ENCODE results near the gene TIAM2. TPM values are rescaled to one million over a fixed set of nuclear protein-coding genes. Genes with fewer than 3 reads are reported as not detected.

Gene TIAM2
- total RNA-seq, 1 experiment from 2014 or later = 11.3 TPM

DNA sequence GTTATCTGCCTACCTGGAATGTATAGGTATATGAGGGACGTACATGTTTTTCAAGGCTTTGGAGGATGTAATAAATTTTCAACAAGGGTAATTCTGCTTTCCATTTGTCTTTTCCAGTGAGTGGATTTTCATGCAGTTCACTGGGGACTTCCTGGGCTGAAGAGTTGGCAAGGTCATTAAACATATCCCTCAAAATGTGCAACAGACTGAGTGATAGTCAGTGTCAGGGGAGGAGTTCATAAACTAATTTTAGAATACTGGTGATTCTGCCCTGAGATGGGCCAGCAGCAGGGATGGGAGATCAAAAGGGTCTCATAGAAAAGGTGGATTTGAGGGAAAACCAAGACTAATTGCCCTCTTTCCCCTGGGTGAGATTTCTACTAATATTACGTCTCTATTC, 146.4 kb downstream of the TIAM2 start:
- in situ Hi-C loops (cut with HindIII; ENCODE audit: low pct_unique_long_range_greater_than_20kb, low sequenced_read_pairs) = no loop called here
- DNase-seq (ENCODE audit: low read depth) = no peak

DNA sequence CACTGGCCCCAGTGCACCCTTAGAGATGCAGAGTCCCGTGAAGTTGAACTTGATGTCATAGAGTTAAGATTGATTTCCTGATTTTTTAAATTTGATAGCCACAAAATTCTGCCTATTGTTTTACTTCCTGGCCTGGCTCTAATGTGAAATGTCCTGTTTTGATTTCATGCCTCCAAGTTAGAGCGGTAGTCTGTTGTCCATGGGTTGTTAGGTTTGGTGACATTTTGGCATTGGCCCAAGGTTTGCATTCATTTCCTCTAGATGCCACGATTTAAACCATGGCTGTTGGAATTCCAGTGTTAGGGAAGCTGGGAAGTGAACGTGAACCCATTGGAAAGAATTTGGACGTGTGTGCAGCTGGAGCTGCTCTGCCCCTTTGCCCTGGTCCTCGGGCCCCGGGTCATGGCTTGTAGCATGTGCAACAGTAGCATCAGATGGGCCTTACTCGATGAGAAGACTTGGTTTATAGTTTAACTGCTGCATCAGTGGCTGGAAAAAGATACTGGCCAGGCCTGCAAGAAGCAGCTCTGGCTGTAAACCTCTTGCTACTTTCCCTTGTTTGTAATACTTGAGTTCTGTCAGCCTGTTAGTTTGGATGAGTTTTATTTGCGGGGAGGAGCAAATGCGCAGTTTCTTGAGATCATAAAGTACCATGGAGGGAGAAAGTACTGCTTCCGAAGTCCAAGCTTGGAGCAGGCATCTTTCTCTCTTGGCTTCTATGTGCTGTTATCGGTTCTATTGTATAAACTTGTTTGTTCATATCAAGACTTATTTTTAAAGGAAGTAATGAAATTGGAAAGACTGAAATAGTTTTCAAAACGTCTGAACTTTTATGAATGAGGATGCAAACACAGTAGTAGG, 147.3 kb downstream of the TIAM2 start:
- in situ Hi-C loops (cut with HindIII; ENCODE audit: low pct_unique_long_range_greater_than_20kb, low sequenced_read_pairs) = no loop called here

DNA sequence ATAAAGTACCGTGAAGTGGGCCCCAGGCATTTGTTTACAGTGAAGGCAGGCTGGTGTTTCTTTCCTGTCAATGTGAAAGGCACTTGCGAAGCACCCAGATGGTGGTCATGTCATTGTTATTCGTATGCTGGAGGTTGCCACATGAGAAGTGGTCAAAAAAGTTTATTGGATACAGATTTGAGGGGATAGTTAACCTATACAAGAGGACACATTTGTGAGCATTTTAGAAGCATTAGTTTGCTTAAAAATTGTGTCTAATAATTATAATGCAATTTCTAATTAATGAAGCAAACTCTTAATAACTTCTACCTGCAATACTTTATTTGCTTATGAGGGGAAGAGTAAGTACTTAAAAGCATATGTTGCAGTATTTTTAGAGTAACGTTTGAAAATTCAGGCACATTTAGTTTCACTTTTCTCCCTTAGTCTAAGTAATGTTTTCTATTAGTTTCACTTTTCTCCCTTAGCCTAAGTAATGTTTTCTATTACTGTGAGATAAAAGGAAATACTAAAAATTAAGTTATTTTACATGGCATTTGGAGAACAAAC, 148.0 kb downstream of the TIAM2 start:
- no peak for DNase-seq (ENCODE audit: low read depth)
- in situ Hi-C loops (cut with HindIII; ENCODE audit: low pct_unique_long_range_greater_than_20kb, low sequenced_read_pairs) = no loop called here

More for the DNA sequence above, 147.3 kb downstream of the TIAM2 start:
- DNase-seq (ENCODE audit: low read depth) = peak; percentile 23

DNA sequence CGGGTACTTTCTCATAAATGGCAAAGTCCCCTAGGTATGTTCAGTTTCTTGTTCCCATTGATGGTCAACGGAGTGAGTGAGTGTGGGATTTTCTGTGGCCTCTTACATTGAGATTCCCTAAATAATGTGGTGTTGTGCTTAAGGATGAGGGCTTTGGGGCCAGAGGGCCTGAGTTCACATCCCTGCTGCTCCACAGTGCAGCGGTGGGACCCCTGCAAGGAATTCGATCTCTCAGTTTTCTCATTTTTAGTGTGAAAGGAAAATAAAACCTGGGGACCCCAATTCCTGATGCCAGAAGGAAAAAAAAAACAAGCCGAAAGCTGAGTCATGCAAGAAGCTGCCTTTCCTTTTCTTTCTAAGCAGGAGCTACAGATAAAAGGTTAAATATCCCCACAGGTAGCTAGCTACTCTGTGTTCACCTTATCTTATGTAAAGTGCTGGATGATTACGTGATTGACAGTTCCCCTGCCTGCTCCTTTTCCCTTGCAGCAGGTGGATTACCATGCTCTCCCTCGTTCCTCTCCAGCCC, 148.5 kb downstream of the TIAM2 start:
- DNase-seq (ENCODE audit: low read depth) = no peak
- in situ Hi-C loops (cut with HindIII; ENCODE audit: low pct_unique_long_range_greater_than_20kb, low sequenced_read_pairs) = no loop called here

DNA sequence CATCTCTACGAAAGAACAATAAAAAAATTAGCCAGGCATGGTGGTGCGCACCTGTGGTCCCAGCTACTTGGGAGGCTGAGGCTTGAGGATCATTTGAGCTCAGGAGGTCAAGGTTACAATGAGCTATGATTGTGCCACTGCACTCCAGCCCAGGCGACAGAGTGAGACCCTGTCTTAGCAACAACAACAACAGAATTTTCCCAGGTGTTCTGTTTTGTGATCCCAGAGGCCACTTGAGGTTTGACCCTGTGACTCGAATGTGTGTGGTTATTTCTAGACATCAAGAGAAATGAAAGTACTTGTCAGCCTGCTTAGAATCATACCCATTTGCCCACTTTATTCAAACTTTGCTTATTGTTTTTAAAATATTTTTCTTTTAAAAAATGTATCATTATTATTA, 151.1 kb downstream of the TIAM2 start:
- in situ Hi-C loops (cut with HindIII; ENCODE audit: low pct_unique_long_range_greater_than_20kb, low sequenced_read_pairs) = no loop called here
- DNase-seq (ENCODE audit: low read depth) = no peak

DNA sequence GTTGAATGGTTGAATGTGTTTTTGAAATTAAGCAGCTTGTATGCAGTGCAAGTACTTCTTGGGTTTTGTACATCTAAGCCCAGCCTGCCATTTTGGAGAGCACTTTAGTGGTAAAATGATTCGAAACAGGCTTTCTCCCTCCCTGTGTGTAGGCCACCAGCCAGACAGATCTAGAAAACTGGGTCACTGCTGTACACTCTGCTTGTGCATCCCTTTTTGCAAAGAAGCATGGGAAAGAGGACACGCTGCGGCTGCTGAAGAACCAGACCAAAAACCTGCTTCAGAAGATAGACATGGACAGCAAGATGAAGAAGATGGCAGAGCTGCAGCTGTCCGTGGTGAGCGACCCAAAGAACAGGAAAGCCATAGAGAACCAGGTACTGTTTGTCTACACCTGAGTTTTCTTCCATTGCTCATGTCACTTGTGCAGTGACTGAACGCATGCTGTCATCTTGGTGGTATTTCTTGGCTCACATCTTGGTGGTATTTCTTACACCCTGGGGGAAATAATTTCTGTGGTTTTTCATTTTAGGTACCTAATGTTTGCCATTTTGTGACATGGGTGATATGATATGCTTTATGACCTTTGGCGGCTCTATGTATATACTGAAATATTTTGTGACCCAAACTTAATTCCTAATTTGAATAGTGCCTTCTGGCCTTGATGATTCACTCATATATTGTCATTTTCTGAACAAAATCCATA, 153.0 kb downstream of the TIAM2 start:
- in situ Hi-C loops (cut with HindIII; ENCODE audit: low pct_unique_long_range_greater_than_20kb, low sequenced_read_pairs) = no loop called here
- no peak for DNase-seq (ENCODE audit: low read depth)

DNA sequence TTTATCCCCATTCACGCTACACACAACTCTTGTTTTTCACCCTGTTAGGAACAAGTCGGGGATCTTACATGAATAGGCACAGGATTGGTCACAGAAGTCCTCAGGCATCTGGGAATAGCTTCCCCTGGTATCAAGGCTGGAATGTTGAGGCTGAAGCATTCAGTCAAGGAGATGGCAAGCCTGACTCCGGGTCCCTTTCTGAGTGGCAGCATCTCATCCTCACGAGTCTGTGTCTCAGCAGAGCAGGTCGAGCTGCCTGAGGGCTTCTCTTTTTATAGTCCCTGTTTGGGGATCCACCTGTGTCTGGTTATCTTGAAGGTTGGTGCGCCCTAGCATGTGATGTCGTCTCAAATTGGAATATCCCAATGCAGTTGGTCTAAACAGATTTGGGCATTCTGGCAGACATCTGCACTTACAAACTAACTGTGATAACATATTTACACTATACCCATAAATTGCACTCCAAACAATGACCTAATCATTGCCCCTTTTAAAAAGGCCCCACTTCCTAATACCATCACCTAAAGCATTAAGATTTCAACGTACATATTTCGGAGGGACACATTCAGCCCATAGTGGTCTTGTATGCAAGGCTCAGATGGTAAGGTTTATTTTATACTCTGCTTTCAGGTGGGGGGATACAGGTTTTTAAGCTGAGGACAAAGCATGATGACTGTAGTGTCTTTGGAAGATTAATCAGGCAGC, 156.0 kb downstream of the TIAM2 start:
- in situ Hi-C loops (cut with HindIII; ENCODE audit: low pct_unique_long_range_greater_than_20kb, low sequenced_read_pairs) = no loop called here
- no peak for DNase-seq (ENCODE audit: low read depth)

DNA sequence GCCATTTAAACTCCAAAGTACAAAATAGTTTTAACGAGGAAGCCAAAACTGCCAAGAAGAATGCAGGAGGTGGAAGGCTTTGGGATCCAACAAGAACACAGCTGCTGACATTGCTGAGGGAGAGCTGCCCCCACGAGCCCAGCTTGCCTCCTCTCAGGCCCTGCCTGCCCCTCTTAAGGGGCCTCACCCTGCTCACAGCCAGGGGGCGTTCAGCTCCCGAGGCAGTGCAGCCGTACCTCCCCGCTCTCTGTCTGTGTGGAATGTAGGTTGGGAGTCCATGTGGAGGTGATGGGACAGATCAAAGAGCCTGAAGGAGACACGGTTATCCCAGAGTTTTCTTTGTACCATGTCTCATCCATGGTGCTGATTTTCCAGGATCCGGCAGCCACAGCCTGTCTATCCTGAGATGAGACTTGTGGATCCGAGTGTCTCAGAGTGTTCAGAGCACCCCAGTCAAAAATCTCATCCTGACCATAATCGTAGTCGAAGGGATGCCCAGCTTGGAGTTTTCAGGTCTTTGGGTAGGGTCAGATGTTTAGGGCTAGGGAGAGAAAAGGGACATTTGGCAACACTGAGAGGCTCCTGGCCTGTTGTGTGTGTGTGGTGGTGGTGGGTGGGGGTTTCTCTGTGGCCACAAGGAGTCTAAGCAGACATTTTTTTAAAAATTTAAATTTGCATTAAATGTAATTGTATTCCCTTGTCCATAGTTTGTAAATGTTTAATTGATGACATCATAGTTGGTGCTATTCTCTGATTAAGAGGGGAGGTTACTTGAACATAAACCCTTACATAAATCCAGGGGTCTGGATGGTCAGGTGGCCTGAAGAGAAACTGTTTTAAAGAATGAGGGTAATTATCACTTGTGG, 157.3 kb downstream of the TIAM2 start:
- in situ Hi-C loops (cut with HindIII; ENCODE audit: low pct_unique_long_range_greater_than_20kb, low sequenced_read_pairs) = no loop called here
- DNase-seq (ENCODE audit: low read depth) = no peak

DNA sequence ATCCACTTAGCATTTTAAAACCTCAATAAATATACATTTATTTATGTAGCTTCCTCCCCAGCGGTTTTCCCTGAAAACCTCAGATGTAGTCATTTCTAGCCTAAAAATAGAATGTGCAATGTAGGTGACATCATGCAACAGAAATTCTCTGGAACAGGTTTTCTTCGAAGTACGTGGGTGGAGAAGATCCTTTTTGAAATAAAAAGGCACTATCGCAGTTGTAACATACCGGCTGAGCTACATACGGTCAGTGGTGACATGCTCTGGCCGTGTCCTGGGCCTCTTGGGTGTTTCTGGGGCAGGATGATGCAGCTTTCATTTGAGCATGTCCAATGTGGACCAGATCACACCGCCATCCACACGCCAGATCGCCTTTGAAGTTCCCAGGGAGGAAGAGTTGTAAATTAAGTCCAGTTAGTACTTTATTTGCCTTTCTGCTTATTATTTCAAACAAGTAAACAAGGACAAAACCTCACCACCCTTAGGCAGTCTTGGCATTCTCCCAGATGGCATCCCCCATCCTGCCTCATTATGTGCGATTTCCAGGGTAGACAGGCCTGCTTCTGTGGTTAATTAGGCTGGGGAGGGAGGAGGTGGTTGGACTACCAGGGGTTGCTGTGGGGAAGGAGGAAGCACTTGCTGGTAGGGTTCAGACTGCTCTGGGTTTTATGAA, 159.2 kb downstream of the TIAM2 start:
- in situ Hi-C loops (cut with HindIII; ENCODE audit: low pct_unique_long_range_greater_than_20kb, low sequenced_read_pairs) = no loop called here

DNA sequence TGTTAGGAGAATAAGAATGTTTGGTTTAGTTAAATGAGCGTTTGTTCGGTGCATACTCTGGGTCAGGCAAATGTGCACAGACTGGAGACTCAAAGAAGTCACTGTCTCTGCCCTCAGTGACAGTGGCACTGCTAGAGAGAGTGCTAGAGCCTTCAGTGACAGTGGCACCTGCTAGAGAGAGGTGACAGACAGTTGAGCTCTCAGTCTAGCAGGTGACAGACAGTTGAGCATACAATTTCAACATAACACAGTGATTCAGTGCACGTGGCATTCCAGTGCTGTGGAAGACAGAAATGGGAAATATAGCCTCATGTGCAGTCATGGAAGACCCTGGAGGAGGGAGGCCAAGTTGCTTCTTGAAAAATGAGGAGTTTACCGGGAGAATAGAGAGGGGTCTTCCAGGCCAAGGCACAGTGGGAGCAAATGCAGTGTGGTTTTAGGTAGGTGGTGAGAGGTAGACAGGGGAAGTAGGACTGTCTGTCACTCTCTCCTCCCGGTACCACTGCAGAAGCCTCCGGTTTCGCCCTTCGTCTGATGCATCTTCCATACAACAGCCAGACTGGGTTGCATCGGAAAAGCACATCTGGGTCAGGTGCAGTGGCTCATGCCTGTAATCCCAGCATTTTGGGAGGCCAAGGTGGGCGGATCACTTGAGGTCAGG, 160.8 kb downstream of the TIAM2 start:
- in situ Hi-C loops (cut with HindIII; ENCODE audit: low pct_unique_long_range_greater_than_20kb, low sequenced_read_pairs) = no loop called here
- peak; percentile 61 for DNase-seq (ENCODE audit: low read depth)

More for the DNA sequence above, 159.2 kb downstream of the TIAM2 start:
- DNase-seq (ENCODE audit: low read depth) = peak; percentile 48

DNA sequence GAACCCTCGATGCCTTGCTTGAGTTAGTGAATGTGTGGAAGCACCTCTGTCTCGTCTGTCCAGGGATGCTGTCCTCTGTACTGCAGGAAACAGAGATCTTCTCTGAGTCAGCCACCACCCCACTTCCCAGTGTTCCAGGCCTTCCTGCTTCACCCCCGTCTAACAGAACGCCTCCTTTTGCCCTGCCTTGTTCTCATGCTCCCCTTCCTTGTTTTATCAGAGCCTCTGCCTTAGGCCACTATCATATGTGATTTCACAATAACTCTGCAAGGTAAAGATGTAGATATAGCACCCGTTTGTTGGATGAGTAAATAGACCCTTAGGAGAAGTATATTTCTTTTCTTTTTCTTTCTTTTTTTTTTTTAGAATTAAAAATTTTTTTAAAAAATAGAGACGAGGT, 162.0 kb downstream of the TIAM2 start:
- in situ Hi-C loops (cut with HindIII; ENCODE audit: low pct_unique_long_range_greater_than_20kb, low sequenced_read_pairs) = no loop called here
- DNase-seq (ENCODE audit: low read depth) = no peak

DNA sequence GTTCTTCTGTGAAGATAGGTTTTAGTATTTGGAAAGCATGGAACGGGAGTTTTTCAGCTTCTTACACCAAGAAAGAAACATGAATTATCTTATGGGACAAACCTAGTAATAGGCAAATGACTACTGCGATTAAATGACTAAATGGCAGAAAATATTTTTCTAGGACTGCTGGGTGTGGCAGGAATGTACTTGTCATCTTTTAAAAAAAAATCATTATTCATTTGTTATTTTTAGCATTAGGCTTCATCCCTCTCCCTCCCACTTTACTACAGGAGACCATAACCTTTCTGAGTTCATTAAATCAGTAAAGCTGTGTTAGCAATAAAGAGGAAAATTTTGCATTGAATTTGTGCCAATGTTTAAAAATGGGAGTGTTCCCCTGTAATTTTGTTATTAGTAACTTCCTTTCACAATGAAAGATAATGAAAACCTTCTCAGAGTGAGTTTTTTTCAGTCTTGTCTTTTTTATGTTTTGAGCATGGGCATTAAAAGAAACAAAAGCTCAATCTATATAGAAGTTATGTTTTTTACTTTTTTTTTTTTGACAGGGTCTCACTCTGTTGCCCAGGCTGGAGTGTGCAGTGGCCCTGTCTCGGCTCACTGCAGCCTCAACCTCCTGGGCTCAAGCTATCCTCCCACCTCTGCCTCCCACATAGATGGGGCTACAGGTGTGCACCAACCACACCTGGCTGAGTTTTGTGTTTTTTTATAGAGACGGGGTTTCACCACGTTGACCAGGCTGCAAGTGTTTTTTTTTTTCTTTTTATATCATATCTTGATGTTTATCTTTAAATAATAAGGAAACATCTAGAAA, 163.1 kb downstream of the TIAM2 start:
- in situ Hi-C loops (cut with HindIII; ENCODE audit: low pct_unique_long_range_greater_than_20kb, low sequenced_read_pairs) = no loop called here
- peak; percentile 62 for DNase-seq (ENCODE audit: low read depth)

DNA sequence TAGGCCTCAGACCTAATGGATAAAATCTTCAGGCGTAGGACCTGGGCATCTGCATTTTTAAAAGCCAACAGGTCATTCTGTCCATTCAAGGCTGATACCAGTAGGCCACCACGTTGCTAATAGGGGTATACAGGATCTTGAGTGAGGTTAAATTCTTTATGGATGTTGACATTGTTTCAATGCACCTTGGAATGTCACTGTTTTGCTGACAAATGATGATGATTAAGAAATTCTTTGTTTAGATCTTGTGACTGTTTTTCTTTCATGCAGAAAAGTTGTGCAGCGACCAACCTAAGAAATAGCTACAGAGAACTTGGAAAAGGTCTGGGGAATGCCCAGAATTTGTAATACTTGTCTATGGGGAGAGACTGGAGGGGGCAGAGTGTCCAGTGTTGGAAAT, 167.6 kb downstream of the TIAM2 start:
- peak; percentile 80 for DNase-seq (ENCODE audit: low read depth)
- in situ Hi-C loops (cut with HindIII; ENCODE audit: low pct_unique_long_range_greater_than_20kb, low sequenced_read_pairs) = no loop called here

DNA sequence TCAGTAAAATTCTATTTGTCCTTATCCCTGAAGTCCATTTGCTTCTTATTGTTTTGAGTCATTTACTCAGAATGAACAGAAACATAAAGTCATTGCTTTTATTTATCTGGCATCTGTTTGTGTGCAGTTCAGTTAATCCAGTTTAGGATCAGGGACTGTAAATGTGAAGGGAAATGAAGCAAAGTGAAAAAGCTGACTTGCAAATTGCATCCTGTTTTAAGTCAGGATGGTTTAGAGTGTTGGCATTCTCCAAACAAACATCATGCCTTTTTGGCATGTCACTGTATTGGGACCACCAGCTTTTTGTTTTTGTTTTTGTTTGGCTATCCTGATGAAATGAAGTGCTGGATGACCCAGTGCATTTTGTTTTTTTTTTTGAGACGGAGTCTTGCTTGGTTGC, 168.5 kb downstream of the TIAM2 start:
- no peak for DNase-seq (ENCODE audit: low read depth)
- in situ Hi-C loops (cut with HindIII; ENCODE audit: low pct_unique_long_range_greater_than_20kb, low sequenced_read_pairs) = no loop called here

DNA sequence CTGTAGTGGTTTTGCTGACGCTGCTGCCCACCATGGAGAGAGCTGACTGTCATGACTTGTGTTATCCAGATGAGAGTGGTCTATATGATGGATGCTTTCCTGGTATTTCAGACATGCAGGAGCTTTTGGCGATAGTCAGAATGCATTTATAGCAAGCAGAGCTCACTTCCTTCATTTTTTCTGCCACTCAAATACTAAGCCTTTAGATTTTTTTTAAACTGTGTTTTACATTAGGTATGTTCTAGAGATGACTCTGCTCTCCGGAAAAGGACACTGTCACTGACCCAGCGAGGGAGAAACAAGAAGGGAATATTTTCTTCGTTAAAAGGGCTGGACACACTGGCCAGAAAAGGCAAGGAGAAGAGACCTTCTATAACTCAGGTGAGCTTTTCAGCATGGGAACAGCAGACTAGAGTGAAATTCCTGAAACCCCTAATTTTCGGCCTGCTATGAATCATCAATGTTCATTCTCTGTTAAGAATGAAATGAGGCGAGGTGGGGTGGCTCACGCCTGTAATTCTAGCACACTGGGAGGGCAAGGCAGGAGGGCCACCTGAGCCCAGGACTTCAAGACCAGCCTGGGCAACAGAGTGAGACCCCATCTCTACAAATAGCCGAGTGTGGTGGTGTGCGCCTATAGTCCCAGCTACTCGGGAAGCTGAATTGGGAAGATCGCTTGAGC, 170.1 kb downstream of the TIAM2 start:
- in situ Hi-C loops (cut with HindIII; ENCODE audit: low pct_unique_long_range_greater_than_20kb, low sequenced_read_pairs) = no loop called here
- DNase-seq (ENCODE audit: low read depth) = no peak

All from Caki2 (cell line).